ENCODE measurements around the gene CSRNP3. TPM values are rescaled to one million over a fixed set of nuclear protein-coding genes. Genes with fewer than 3 reads are reported as not detected.

Gene CSRNP3
- total and polyA plus RNA-seq, 10 of the 15 experiments (the other 5 are each of a cell fraction or from before 2014, with no cell fraction given): 0.03 to 5.2 (median 0.11) TPM; not detected in 1

- TF ChIP-seq ZBTB11 (CRISPR knock-in tag; IDR thresholded peaks at IDR 0.05) (no peak), CHD2 (IDR thresholded peaks at IDR 0.05; ENCODE audit: borderline replicate concordance, low read depth, low read length) (no peak), PAX8 (IDR thresholded peaks at IDR 0.05) (no peak), FOXM1 (IDR thresholded peaks at IDR 0.05; ENCODE audit: low read depth, low read length) (no peak), TBL1XR1 (IDR thresholded peaks at IDR 0.05; ENCODE audit: low read depth, low read length) (no peak), SIN3A (IDR thresholded peaks at IDR 0.05; ENCODE audit: low read depth, low read length) (no peak)
These were observed 166.0 kb downstream of the CSRNP3 start (continued) for GRCh38 chr2:165635532-165635931.

- Histone ChIP-seq H2AFZ (ENCODE audit: control insufficient read depth, low read depth, low read length) (no peak overlapping the region), H3K27me3 (replicated peaks in 1 of 2; ENCODE audit: control insufficient read depth in 2 of 2, insufficient read depth in 2 of 2, low read length in 1 of 2) (no peaks in the 10 kb centered on the region), H3K9me3 (replicated peaks; ENCODE audit: control insufficient read depth, insufficient read depth, low read length) (no peaks in the 10 kb centered on the region), H3K36me3 (ENCODE audit: control insufficient read depth in 2 of 2, insufficient read depth in 2 of 2, low read length in 1 of 2) (no peaks in the 10 kb centered on the region), H3K79me2 (ENCODE audit: control insufficient read depth, insufficient read depth, low read length) (no peaks in the 10 kb centered on the region), H3K27ac (ENCODE audit: control insufficient read depth, insufficient read depth) (no peak overlapping the region), H3K4me2 (ENCODE audit: control insufficient read depth, insufficient read depth) (no peak overlapping the region), H3K4me3 (no peak overlapping the region), H3K4me1 (ENCODE audit: control insufficient read depth, insufficient read depth, low read length) (no peaks in the 10 kb centered on the region), H3K9ac (ENCODE audit: control insufficient read depth, insufficient read depth, low read length) (no peak overlapping the region), H4K20me1 (ENCODE audit: control insufficient read depth, insufficient read depth) (no peaks in the 10 kb centered on the region)
- ATAC-seq (no peak), DNase-seq (ENCODE audit: low read depth, low spot score) (no peak), FAIRE-seq (no peak)
- intact Hi-C loops (cut with micrococcal nuclease; ENCODE audit: unreplicated experiment): no loop called here
- BruUV-seq (replicated peaks): no TSS peak
- WGBS (ENCODE audit: insufficient coverage, insufficient replicate concordance, low lambda C conversion rate, missing lambda C conversion rate): 35% methylated on average over 1 of the region's 1 CpG
- ChIA-PET CTCF (interaction anchor here (1.0 kb wide), 1 partner anchor 61 kb away, joined by 3 read pairs; no protein-coding TSS in a partner anchor), RAD21 (ENCODE audit: unreplicated experiment) (interaction anchor here (0.8 kb wide), 1 partner anchor 13 kb away, joined by 3 read pairs; no protein-coding TSS in a partner anchor), POLR2A (no interaction called here), SMC1A (ENCODE audit: uncharacterized antibody, unreplicated experiment) (interaction anchor here (0.9 to 6.0 kb wide), 5 partner anchors 10 to 120 kb away, joined by 3 to 61 read pairs (median 4); no protein-coding TSS in a partner anchor)
- in situ Hi-C loops (cut with MboI): no loop called here
- TF ChIP-seq RFX5 (IDR thresholded peaks at IDR 0.05; ENCODE audit: low read depth, low read length) (no peak), PBX3 (IDR thresholded peaks at IDR 0.05; ENCODE audit: insufficient replicate concordance, low read depth, low read length) (no peak), STAT3 (IDR thresholded peaks at IDR 0.05; ENCODE audit: low read depth, low read length) (no peak), PML (IDR thresholded peaks at IDR 0.05; ENCODE audit: low read length) (no peak), BHLHE40 (IDR thresholded peaks at IDR 0.05; ENCODE audit: borderline replicate concordance in 1 of 2, low read depth in 2 of 2, low read length in 1 of 2) (no peak), BACH1 (IDR thresholded peaks at IDR 0.05; ENCODE audit: borderline replicate concordance) (no peak), RAD21 (IDR thresholded peaks at IDR 0.05; ENCODE audit: insufficient read depth, low read depth, low read length) (no peak), STAT1 (conservative IDR thresholded peaks at IDR 0.05) (no peak), EZH2 (IDR thresholded peaks at IDR 0.05; ENCODE audit: borderline replicate concordance, control insufficient read depth, low read depth, low read length) (no peak), HDAC2 (IDR thresholded peaks at IDR 0.05) (no peak), SKIL (IDR thresholded peaks at IDR 0.05; ENCODE audit: low read depth, poor library complexity, severe bottlenecking) (no peak), LARP7 (IDR thresholded peaks at IDR 0.05) (no peak), ZSCAN29 (IDR thresholded peaks at IDR 0.05) (no peak)
These were observed 167.5 kb downstream of the CSRNP3 start for GRCh38 chr2:165636959-165637358.

Measured in GM12878 (cell line).